ENCODE measurements around the gene CCDC106. TPM values are rescaled to one million over a fixed set of nuclear protein-coding genes. Genes with fewer than 3 reads are reported as not detected.

CCDC106 gene
- total RNA-seq, 1 experiment from 2014 or later = 36.0 TPM

DNA sequence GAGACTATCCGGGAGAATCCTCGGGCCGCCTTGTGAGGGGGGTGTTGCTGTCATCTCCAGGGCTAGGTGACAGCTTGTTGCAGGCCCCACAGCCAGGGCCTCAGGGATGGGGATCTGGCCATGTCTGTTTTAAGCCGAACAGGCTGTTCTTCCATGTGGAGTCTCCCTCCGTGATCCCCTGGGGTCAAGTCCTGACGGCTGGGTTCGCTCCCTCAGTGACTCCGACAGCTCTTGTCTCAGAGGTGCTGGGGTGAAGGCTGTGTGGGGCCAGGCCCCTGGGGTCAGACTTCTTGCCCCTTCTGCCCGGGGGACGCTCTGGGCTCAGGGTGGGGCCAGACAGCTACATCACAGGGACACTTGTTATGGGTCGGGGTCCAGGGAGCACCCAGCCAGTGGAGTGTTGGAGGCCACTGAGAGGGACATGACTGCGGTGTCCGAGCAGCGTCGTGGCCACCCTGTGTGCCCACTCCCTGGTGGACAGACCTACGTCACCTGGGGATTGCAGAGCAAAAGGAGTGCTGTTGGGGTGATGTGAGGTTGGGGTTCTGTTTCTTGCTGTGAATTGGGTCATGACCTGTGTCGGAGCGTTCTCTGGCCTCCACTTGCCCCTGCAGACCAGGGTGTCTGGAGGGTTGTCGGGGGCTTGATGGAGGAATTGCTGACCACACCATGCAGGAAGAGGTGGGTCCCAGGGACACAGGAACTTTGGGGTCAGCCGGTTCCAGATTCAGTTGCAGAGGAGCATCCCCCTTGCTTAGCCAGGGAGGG lies 48.5 kb downstream of the CCDC106 start:
- ChIA-PET POLR2A (ENCODE audit: unreplicated experiment) (no interaction called here), CTCF (no interaction called here)
- no peaks in the 10 kb centered on the region for H4K20me1 ChIP-seq (ENCODE audit: low read length)
- no peaks in the 10 kb centered on the region for H3F3A ChIP-seq (ENCODE audit: low read length, unreplicated experiment)
- H3K9ac ChIP-seq (ENCODE audit: low read length) = no peak overlapping the region
- no peak for ATAC-seq
- intact Hi-C loops (cut with micrococcal nuclease) = no loop called here
- no peak overlapping the region for H3K4me2 ChIP-seq (ENCODE audit: low read length)
- no TSS peak for BruUV-seq (replicated peaks)
- H3K27me3 ChIP-seq (ENCODE audit: low read length) = no peaks in the 10 kb centered on the region
- H3K9me3 ChIP-seq (ENCODE audit: low read length) = no peaks in the 10 kb centered on the region
- no peak overlapping the region for H3K27ac ChIP-seq (ENCODE audit: low read length)
- H2AFZ ChIP-seq (ENCODE audit: low read length) = no peak overlapping the region
- TF ChIP-seq, protein P1, sequence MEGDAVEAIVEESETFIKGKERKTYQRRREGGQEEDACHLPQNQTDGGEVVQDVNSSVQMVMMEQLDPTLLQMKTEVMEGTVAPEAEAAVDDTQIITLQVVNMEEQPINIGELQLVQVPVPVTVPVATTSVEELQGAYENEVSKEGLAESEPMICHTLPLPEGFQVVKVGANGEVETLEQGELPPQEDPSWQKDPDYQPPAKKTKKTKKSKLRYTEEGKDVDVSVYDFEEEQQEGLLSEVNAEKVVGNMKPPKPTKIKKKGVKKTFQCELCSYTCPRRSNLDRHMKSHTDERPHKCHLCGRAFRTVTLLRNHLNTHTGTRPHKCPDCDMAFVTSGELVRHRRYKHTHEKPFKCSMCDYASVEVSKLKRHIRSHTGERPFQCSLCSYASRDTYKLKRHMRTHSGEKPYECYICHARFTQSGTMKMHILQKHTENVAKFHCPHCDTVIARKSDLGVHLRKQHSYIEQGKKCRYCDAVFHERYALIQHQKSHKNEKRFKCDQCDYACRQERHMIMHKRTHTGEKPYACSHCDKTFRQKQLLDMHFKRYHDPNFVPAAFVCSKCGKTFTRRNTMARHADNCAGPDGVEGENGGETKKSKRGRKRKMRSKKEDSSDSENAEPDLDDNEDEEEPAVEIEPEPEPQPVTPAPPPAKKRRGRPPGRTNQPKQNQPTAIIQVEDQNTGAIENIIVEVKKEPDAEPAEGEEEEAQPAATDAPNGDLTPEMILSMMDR (conservative IDR thresholded peaks at IDR 0.05; ENCODE audit: low read depth, low read length) = no peak
- TF ChIP-seq EZH2 (IDR thresholded peaks at IDR 0.05; ENCODE audit: low read length, unreplicated experiment) (no peak), EZH2phosphoT487 (IDR thresholded peaks at IDR 0.05; ENCODE audit: borderline replicate concordance, low read length) (no peak)
- no peaks in the 10 kb centered on the region for H3K79me2 ChIP-seq (ENCODE audit: low read length)
- H3K4me1 ChIP-seq (ENCODE audit: insufficient read depth, low read length) = no peaks in the 10 kb centered on the region
- no peak for DNase-seq
- no peak overlapping the region for H3K4me3 ChIP-seq (ENCODE audit: low read length)
- H3K36me3 ChIP-seq (ENCODE audit: low read depth, low read length) = peaks cover 27% of the 10 kb centered on the region
- H3K9me2 ChIP-seq (replicated peaks; ENCODE audit: low read length) = no peaks in the 10 kb centered on the region

DNA sequence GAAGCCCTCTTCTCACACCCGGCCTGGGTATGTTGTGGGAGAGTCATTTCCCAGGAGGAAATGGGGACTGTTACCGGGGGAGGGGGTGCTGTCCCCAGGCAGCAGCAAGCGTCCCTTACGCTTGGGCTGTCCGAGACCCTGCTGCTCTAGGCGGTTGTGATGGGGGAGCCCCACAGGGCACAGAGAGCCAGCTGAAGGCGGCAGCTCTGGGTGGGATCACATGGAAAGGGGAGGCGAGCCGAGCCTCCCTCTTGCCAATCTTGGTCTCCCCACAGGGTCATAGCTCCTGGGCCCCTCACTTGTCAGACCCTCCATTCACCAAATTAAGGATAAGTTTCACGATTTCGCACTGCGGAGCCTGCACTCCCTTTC lies 49.0 kb downstream of the CCDC106 start:
- TF ChIP-seq, protein P1 (conservative IDR thresholded peaks at IDR 0.05; ENCODE audit: low read depth, low read length) = no peak
- TF ChIP-seq EZH2phosphoT487 (IDR thresholded peaks at IDR 0.05; ENCODE audit: borderline replicate concordance, low read length) (no peak), EZH2 (IDR thresholded peaks at IDR 0.05; ENCODE audit: low read length, unreplicated experiment) (no peak)
- CTCF ChIA-PET = no interaction called here

DNA sequence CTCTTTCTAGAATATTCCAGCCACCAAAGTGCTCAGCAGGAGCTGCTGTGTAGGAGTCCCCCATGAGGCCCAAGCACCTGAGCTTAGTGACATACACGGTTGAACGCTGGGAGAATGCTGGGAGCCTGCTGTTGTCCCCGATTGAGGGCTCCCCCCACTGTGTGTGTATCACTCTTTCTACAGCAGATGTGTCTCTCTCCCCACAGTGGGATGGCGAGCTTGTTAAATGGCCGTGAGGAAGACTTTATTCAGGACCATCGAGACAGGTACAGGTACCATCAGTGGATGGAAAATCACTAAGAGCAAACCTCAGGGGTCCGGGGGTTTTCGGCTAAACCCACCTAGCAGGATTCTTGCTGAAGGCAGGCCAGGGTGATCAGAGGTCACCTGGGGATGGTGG lies 49.7 kb downstream of the CCDC106 start:
- no peak for DNase-seq
- Histone ChIP-seq H4K20me1 (ENCODE audit: low read length) (no peaks in the 10 kb centered on the region), H3K79me2 (ENCODE audit: low read length) (no peaks in the 10 kb centered on the region), H3K27me3 (ENCODE audit: low read length) (no peaks in the 10 kb centered on the region), H3K9ac (ENCODE audit: low read length) (no peak overlapping the region), H3K36me3 (ENCODE audit: low read depth, low read length) (peaks cover 24% of the 10 kb centered on the region), H3K4me2 (ENCODE audit: low read length) (no peak overlapping the region), H3F3A (ENCODE audit: low read length, unreplicated experiment) (no peaks in the 10 kb centered on the region), H3K4me1 (ENCODE audit: insufficient read depth, low read length) (no peaks in the 10 kb centered on the region), H2AFZ (ENCODE audit: low read length) (no peak overlapping the region), H3K4me3 (ENCODE audit: low read length) (no peak overlapping the region), H3K9me3 (ENCODE audit: low read length) (no peaks in the 10 kb centered on the region), H3K9me2 (replicated peaks; ENCODE audit: low read length) (no peaks in the 10 kb centered on the region), H3K27ac (ENCODE audit: low read length) (no peak overlapping the region)
- ChIA-PET CTCF (no interaction called here), POLR2A (ENCODE audit: unreplicated experiment) (no interaction called here)
- TF ChIP-seq EZH2phosphoT487 (IDR thresholded peaks at IDR 0.05; ENCODE audit: borderline replicate concordance, low read length) (no peak), EZH2 (IDR thresholded peaks at IDR 0.05; ENCODE audit: low read length, unreplicated experiment) (no peak)
- TF ChIP-seq, protein P1 (conservative IDR thresholded peaks at IDR 0.05; ENCODE audit: low read depth, low read length) = no peak
- ATAC-seq = no peak
- no TSS peak for BruUV-seq (replicated peaks)
- intact Hi-C loops (cut with micrococcal nuclease) = no loop called here

More for the DNA sequence above, 49.0 kb downstream of the CCDC106 start:
- intact Hi-C loops (cut with micrococcal nuclease) = no loop called here
- DNase-seq = no peak
- Histone ChIP-seq H3K36me3 (ENCODE audit: low read depth, low read length) (peaks cover 27% of the 10 kb centered on the region), H3K9me2 (replicated peaks; ENCODE audit: low read length) (no peaks in the 10 kb centered on the region), H3K4me1 (ENCODE audit: insufficient read depth, low read length) (no peaks in the 10 kb centered on the region), H3K4me2 (ENCODE audit: low read length) (no peak overlapping the region), H3K79me2 (ENCODE audit: low read length) (no peaks in the 10 kb centered on the region), H4K20me1 (ENCODE audit: low read length) (no peaks in the 10 kb centered on the region), H3K27ac (ENCODE audit: low read length) (no peak overlapping the region), H3K9me3 (ENCODE audit: low read length) (no peaks in the 10 kb centered on the region), H3K9ac (ENCODE audit: low read length) (no peak overlapping the region), H3F3A (ENCODE audit: low read length, unreplicated experiment) (no peaks in the 10 kb centered on the region), H3K27me3 (ENCODE audit: low read length) (no peaks in the 10 kb centered on the region), H2AFZ (ENCODE audit: low read length) (no peak overlapping the region), H3K4me3 (ENCODE audit: low read length) (no peak overlapping the region)
- POLR2A ChIA-PET (ENCODE audit: unreplicated experiment) = no interaction called here
- ATAC-seq = no peak
- no TSS peak for BruUV-seq (replicated peaks)
